EL (cell line): ENCODE measurements around the gene ACADS.

ENCODE experiments used
- DNase-seq: peaks from one replicate; pipeline ENCODE4 v3.0.0-alpha.2; 2016

The ACADS gene

GRCh38 chr12:120725659-120726509, at the start of gene ACADS:
Gene ACADS (plus strand): TSS chr12:120725826. CDS start chr12:120725886, 60 bp downstream.
- peak; percentile 85 for DNase-seq

- peak; percentile 57 for DNase-seq
These were observed 47.7 kb upstream of the ACADS start for GRCh38 chr12:120677765-120678473.

GRCh38 chr12:120678572-120678971, 47.1 kb upstream of the ACADS start:
- peak; percentile 23 for DNase-seq

- no peak for DNase-seq
These were observed 45.4 kb upstream of the ACADS start for GRCh38 chr12:120680165-120680738.

GRCh38 chr12:120684523-120684932, 41.1 kb upstream of the ACADS start:
- DNase-seq: peak; percentile 64

- DNase-seq: no peak
These were observed 40.1 kb upstream of the ACADS start for GRCh38 chr12:120685522-120685921.

- peak; percentile 98 for DNase-seq
These were observed 39.4 kb upstream of the ACADS start for GRCh38 chr12:120686151-120686689.

GRCh38 chr12:120686690-120687577, 38.7 kb upstream of the ACADS start, which contains the start of gene MLEC:
Gene MLEC (plus strand): TSS chr12:120687149. CDS start chr12:120687297, 148 bp downstream.
- DNase-seq: peak; percentile 98

GRCh38 chr12:120687578-120688289, 37.9 kb upstream of the ACADS start:
- DNase-seq: peak; percentile 34

- DNase-seq: peak; percentile 51
These were observed 37.0 kb upstream of the ACADS start for GRCh38 chr12:120688527-120689071.

- no peak for DNase-seq
These were observed 36.1 kb upstream of the ACADS start for GRCh38 chr12:120689397-120690082.

GRCh38 chr12:120690083-120690450, 35.6 kb upstream of the ACADS start:
- DNase-seq: no peak

GRCh38 chr12:120690978-120691377, 34.6 kb upstream of the ACADS start:
- no peak for DNase-seq

- peak; percentile 26 for DNase-seq
These were observed 33.0 kb upstream of the ACADS start for GRCh38 chr12:120692524-120693033.

- DNase-seq: no peak
These were observed 31.8 kb upstream of the ACADS start for GRCh38 chr12:120693848-120694247.

- no peak for DNase-seq
These were observed 29.0 kb upstream of the ACADS start for GRCh38 chr12:120696626-120697025.

GRCh38 chr12:120697344-120697743, 28.3 kb upstream of the ACADS start:
- no peak for DNase-seq

GRCh38 chr12:120698665-120699064, 27.0 kb upstream of the ACADS start:
- no peak for DNase-seq

- DNase-seq: no peak
These were observed 26.1 kb upstream of the ACADS start for GRCh38 chr12:120699553-120699952.

GRCh38 chr12:120700886-120701285, 24.7 kb upstream of the ACADS start:
- no peak for DNase-seq
